Kidney epithelial cell (primary cell): Measurements from ENCODE around the gene CHRNB1. TPM values are rescaled to one million over a fixed set of nuclear protein-coding genes. Genes with fewer than 3 reads are reported as not detected.

ENCODE experiments used
- DNase-seq: peaks from one replicate; pipeline ENCODE4 v3.0.0-alpha.2; 2010; ENCODE audit warnings: low read depth
- H3K27me3 ChIP-seq: 2 replicates; pipeline ENCODE4 v1.6.0; 2011; ENCODE audit warnings: low read length; ENCODE audit not compliant: control insufficient read depth, insufficient read depth
- H3K36me3 ChIP-seq: 2 replicates; pipeline ENCODE4 v1.5.1; 2011; ENCODE audit warnings: low read length; ENCODE audit not compliant: control insufficient read depth, insufficient read depth
- H3K4me3 ChIP-seq: 2 replicates; pipeline ENCODE4 v1.5.1; 2011; ENCODE audit warnings: low read depth, mild to moderate bottlenecking, control low read depth, low read length
- CTCF ChIP-seq: IDR thresholded peaks from 2 replicates; pipeline ENCODE4 v1.5.1; 2011; ENCODE audit warnings: mild to moderate bottlenecking, moderate library complexity, low read length, control low read depth, inconsistent platforms; ENCODE audit not compliant: insufficient read depth, poor library complexity, severe bottlenecking
- total RNA-seq: library from RNA; depleted of rRNA; stranded (reverse); fragments of >200 nt; gene quantifications from 2 replicates; pipeline ENCODE4 v1.2.3, GENCODE V29; 2015

The CHRNB1 gene
- total RNA-seq, 1 donor from 2014 or later = 21.6 TPM

- TF ChIP-seq CTCF = no peak
Measured at GRCh38 chr17:7425756-7426155, 19.1 kb upstream of the CHRNB1 start.

GRCh38 chr17:7426203-7426863 is 18.5 kb upstream of the CHRNB1 start:
- no peaks in the 10 kb centered on the region for H3K27me3 ChIP-seq
- DNase-seq = no peak
- TF ChIP-seq CTCF = no peak
- no peak overlapping the region for H3K4me3 ChIP-seq
- no peaks in the 10 kb centered on the region for H3K36me3 ChIP-seq

More at GRCh38 chr17:7425756-7426155, 19.1 kb upstream of the CHRNB1 start:
- no peaks in the 10 kb centered on the region for H3K27me3 ChIP-seq
- DNase-seq = no peak
- H3K4me3 ChIP-seq = no peak overlapping the region
- H3K36me3 ChIP-seq = no peaks in the 10 kb centered on the region

- no peak for TF ChIP-seq CTCF
Measured at GRCh38 chr17:7426896-7427489, 17.9 kb upstream of the CHRNB1 start.

GRCh38 chr17:7427549-7427948 is 17.3 kb upstream of the CHRNB1 start:
- TF ChIP-seq CTCF = no peak
- H3K4me3 ChIP-seq = no peak overlapping the region
- H3K36me3 ChIP-seq = no peaks in the 10 kb centered on the region
- DNase-seq = no peak
- H3K27me3 ChIP-seq = no peaks in the 10 kb centered on the region

More at GRCh38 chr17:7426896-7427489, 17.9 kb upstream of the CHRNB1 start:
- Histone ChIP-seq H3K27me3 (no peaks in the 10 kb centered on the region), H3K36me3 (no peaks in the 10 kb centered on the region), H3K4me3 (no peak overlapping the region)
- no peak for DNase-seq

GRCh38 chr17:7428557-7428956 is 16.3 kb upstream of the CHRNB1 start, which contains the start of gene SPEM3:
TSS of gene SPEM3 (plus strand) at chr17:7428857. CDS start at chr17:7428903, 46 bp downstream.
- no peaks in the 10 kb centered on the region for H3K36me3 ChIP-seq
- no peak for TF ChIP-seq CTCF
- no peaks in the 10 kb centered on the region for H3K27me3 ChIP-seq
- no peak within 1 kb of the TSS for H3K4me3 ChIP-seq
- DNase-seq = no peak
